ENCODE data around the gene CPTP.

Gene CPTP

DNA sequence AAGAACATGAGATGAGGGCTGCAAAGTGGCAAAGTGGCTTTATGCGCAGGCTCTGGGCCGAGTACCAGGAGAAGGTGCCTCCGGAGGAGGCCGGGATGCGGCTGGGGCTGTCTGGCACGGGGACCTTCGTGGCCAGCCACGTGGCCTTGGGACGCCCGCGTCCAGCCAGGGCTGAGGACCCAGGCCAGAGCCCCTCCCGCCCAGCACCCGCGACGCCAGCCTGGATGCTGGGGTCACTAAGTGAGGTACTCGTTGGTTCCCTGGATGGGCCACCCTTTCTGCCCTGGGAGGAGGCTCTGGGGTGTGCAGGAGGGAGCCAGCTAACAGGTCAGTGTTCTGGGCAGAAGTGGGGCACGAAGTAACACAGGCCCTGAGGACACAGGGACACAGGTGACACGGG lies 31.8 kb upstream of the CPTP start:
- no peak overlapping the region for H3K4me3 ChIP-seq (ENCODE audit: low read depth, low read length)
- TF ChIP-seq, protein P1, sequence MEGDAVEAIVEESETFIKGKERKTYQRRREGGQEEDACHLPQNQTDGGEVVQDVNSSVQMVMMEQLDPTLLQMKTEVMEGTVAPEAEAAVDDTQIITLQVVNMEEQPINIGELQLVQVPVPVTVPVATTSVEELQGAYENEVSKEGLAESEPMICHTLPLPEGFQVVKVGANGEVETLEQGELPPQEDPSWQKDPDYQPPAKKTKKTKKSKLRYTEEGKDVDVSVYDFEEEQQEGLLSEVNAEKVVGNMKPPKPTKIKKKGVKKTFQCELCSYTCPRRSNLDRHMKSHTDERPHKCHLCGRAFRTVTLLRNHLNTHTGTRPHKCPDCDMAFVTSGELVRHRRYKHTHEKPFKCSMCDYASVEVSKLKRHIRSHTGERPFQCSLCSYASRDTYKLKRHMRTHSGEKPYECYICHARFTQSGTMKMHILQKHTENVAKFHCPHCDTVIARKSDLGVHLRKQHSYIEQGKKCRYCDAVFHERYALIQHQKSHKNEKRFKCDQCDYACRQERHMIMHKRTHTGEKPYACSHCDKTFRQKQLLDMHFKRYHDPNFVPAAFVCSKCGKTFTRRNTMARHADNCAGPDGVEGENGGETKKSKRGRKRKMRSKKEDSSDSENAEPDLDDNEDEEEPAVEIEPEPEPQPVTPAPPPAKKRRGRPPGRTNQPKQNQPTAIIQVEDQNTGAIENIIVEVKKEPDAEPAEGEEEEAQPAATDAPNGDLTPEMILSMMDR (IDR thresholded peaks at IDR 0.05; ENCODE audit: borderline replicate concordance, insufficient read depth, low read depth, low read length): no peak

DNA sequence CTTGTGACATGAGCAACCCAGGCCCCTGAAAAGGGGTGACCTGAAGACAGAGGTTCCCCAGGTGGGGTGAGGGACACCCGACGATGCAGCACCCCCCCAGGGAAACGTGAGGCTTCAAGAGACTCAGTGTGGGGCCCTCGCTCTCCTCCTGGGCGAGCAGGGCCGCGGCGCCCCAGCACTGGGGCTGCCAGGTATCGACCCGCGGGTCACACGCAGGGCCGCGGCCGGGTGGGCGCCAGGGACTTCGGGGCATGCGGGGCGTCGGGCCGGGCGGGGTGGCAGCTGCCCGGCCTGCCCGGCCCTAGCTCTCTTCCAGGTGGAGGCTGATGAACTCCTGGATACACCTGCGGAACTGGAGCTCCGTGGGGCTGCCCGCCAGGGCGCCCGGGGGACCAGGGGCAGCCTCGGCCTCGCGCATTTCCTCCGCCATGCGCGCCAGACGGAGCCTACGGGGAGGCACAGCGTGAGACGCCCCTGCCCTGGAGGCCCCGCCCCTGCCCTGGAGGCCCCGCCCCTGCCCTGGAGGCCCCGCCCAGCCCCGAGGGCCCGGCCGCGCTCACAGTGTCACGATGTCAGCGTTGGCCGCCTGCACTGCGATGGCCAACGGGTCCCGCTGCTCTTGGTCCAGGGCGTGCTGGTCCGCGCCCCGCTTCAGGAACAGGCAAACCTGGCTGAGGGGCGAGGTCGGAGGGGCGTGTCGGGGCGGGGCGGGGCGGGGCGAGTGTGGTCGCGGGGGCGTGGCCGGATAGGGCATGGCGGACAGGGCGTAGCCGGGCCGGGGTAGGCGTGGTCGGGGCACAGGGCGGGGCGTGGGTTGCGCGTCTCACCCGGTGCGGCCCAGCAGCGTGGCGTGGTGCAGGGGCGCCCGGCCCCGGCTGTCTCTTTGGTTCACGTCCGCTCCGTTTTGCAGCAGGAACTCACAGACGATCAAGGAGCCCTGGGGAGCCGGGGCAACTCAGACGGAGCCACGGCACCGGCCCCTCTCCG lies 31.0 kb upstream of the CPTP start:
- no peak overlapping the region for H3K4me3 ChIP-seq (ENCODE audit: low read depth, low read length)
- TF ChIP-seq, protein P1 (IDR thresholded peaks at IDR 0.05; ENCODE audit: borderline replicate concordance, insufficient read depth, low read depth, low read length): no peak

DNA sequence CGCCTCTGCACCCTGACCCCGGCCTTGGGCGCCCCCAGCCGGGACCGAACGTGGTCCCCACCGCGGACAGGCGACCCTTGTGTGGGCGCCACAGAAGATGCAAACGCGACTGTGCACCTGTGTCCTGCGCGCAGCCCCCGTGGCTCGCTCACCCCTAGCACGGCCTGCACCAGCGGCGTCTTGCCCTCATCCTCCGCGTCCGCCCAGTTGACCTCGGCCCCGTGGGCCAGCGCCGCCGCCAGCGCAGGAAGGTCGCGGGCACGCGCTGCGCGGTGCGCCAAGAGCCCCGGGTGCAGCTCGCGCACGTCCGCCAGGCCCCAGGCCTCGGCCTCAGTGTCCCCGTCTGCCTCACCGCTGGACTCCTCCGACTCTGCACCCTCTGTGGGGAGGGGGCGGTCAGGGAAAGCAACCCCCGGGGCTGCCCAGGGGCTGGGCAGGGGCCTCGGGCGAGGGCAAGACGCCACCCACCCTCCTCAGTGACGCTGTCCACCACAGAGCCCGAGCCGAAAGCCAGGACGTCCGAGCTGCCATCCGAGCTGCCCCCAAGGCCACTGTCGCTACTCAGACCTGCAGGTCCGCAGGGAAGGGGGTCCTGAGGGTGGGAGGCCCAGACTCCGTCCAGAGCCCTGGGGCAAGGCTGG lies 30.2 kb upstream of the CPTP start:
- no peak overlapping the region for H3K4me3 ChIP-seq (ENCODE audit: low read depth, low read length)
- TF ChIP-seq, protein P1 (IDR thresholded peaks at IDR 0.05; ENCODE audit: borderline replicate concordance, insufficient read depth, low read depth, low read length): no peak

DNA sequence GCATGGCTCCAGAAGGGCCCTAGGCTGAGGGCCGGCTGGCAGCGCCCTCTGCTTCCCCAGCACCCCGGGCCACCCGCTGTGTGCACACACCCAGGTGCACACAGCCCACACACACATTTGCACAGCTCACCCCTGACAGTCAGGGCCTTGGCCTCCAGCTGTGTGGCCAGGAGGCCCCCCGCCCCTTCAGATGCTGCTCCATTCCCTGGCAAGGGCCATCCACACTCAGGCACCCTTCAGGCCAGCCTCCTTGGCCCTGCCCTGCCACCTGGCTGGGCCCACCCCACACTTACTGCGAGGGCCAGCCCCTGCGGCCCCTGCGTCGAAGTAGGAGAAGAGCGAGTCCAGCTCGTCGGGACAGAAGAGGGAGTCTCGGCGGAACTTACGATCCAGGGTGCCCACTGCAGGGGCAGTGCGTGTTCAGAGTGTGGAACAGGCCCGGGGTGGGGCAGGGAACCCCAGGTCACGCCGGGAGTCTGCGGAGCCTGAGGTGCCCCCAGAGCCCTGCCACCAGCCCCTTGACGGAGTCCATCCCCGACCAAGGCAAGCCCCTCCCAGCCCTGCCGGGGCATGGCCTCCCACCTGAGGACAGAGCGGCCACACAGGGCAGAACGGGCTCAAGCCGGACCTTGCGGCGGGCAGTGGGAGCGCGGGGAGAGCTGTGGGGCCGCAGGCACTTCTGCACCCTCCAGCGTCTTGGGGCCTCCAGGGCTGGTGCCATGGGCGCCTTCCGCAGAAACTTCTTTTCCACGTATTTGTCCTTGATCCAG lies 29.3 kb upstream of the CPTP start:
- TF ChIP-seq, protein P1 (IDR thresholded peaks at IDR 0.05; ENCODE audit: borderline replicate concordance, insufficient read depth, low read depth, low read length): no peak
- H3K4me3 ChIP-seq (ENCODE audit: low read depth, low read length): no peak overlapping the region

DNA sequence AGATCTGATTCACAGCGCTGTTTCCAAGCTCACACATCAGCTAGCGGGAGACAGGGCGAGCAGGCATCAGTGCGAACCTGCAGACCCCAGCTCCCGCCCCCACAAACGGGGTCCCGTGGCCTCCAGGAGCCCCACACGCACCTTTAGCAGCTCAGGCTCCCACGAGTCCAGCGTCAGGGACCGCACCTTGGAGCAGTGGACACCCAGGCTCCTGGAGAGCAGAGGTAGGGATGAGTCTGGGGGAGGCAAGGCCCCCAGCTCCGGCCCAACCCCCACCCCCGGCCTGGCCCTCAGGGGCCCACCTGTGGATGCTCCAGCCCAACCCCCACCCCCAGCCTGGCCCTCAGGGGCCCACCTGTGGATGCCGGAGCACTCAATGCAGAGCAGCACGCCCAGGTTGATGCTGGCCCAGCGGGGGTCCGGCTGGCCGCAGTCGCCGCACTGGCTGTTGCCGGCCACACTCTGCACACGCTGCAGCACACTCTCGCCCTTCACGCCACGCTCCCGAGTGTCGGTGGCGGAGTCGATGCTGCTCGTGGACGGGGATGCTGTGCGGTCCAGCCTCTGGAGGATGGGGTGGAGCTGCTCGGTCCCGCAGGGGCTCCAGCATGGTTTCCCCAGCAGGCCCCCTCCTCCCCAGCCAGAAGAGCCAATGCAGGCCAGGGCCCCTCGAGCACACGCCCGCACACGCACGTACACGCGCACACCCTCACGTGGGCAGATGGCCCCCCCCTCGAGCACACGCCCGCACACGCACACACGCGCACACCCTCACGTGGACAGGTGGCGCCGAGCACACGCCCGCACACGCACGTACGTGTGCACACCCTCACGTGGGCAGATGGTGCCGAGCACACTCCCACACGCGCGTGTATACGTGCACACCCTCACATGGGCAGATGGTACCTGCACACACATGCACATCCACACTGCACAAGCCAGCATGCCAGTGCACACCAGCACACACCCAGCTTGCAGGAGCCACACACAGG lies 28.2 kb upstream of the CPTP start:
- H3K4me3 ChIP-seq (ENCODE audit: low read depth, low read length): no peak overlapping the region
- TF ChIP-seq, protein P1 (IDR thresholded peaks at IDR 0.05; ENCODE audit: borderline replicate concordance, insufficient read depth, low read depth, low read length): no peak

DNA sequence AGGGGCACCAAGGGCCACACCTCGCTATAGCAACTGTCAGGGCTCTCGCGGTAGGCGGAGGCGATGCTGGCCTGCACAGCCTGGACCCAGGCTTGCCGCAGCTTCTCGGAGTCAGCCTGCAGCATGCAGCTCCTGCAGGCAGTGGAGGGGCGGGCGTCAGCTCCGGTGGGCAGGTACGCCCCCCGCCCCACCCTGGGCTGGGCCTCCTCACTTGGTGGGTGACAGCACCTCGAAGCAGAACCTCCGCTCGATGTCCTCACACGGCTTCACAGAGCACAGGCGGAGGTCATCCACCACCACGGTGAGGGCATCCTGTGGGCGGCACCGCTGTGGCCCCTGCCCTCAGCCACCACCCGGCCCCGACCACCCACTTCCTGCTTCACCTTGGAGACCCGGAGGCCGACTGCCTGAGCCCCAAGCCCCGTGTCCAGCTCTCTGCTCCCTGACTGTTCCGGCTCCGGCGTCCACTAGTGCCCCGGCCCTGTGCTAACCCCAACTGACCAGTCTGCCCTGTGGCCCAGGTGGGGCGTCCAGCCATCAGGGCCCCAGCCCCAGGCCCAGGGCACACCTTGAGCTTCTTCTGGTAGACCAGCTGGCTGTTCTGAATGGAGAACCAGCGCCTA lies 26.7 kb upstream of the CPTP start:
- H3K4me3 ChIP-seq (ENCODE audit: low read depth, low read length): no peak overlapping the region
- TF ChIP-seq, protein P1 (IDR thresholded peaks at IDR 0.05; ENCODE audit: borderline replicate concordance, insufficient read depth, low read depth, low read length): no peak
